Measurements from ENCODE around the gene ZNF322.

The ZNF322 gene

GRCh38 chr6:26588965-26589364 lies 70.6 kb downstream of the ZNF322 start:
- no peak for DNase-seq (ENCODE audit: low spot score)

Data from hematopoietic multipotent progenitor cell treated with erythropoietin and hydrocortisone succinate and interleukin-3 and kit ligand, for 17 days (in vitro differentiated cells).